WTC11 (cell line): ENCODE data around the gene IL11RA. TPM values are rescaled to one million over a fixed set of nuclear protein-coding genes. Genes with fewer than 3 reads are reported as not detected.

Experiments
- ATAC-seq: fragments of 200-7000 bp; cut with Tn5 transposase; 2 replicates; pipeline ENCODE4 v1.10.0; 2021; ENCODE audit warnings: mild to moderate bottlenecking, moderate library complexity
- CTCF ChIA-PET: fragments of 300-600 bp; sonication (Branson Sonifier 250); formaldehyde crosslinking; loops from one replicate; lab custom pipeline; 2021; ENCODE audit warnings: antibody characterized with exemption; lab: Charles Lee
- POLR2A ChIA-PET: fragments of 350-600 bp; sonication (Branson Sonifier 250); formaldehyde crosslinking; loops from one replicate; lab custom pipeline; 2021; ENCODE audit warnings: antibody characterized with exemption; lab: Charles Lee
- DNase-seq: peaks from one replicate; pipeline ENCODE4 v3.0.0; 2021; ENCODE audit warnings: low spot score
- H3K27ac Mint-ChIP-seq: 2 replicates; pipeline ENCODE4 v1.8.0; 2021; ENCODE audit warnings: mixed read lengths
- H3K27me3 Mint-ChIP-seq: 2 replicates; pipeline ENCODE4 v1.8.0; 2021; ENCODE audit warnings: low read depth, mild to moderate bottlenecking, moderate library complexity, mixed read lengths
- H3K36me3 Mint-ChIP-seq: 2 replicates; pipeline ENCODE4 v1.8.0; 2021; ENCODE audit warnings: mixed read lengths
- H3K4me1 Mint-ChIP-seq: 2 replicates; pipeline ENCODE4 v1.8.0; 2022; ENCODE audit warnings: mixed read lengths
- H3K4me3 Mint-ChIP-seq: 2 replicates; pipeline ENCODE4 v1.8.0; 2021; ENCODE audit warnings: mild to moderate bottlenecking, moderate library complexity, mixed read lengths
- H3K9me3 Mint-ChIP-seq: 2 replicates; pipeline ENCODE4 v1.8.0; 2021; ENCODE audit warnings: mixed read lengths
- CDX4 ChIP-seq: fragments of 250-450 bp; sonication (Bioruptor Pico); IDR thresholded peaks from 2 replicates; pipeline ENCODE4 v1.9.0; 2021; ENCODE audit warnings: moderate library complexity, mild to moderate bottlenecking, inconsistent platforms, borderline replicate concordance
- CREM ChIP-seq: sonication (generic); formaldehyde crosslinking; IDR thresholded peaks from 2 replicates; pipeline ENCODE4 v1.8.1; 2022; ENCODE audit warnings: mild to moderate bottlenecking, missing genetic modification reagents, moderate library complexity
- ETV6 ChIP-seq: sonication (generic); formaldehyde crosslinking; IDR thresholded peaks from 2 replicates; pipeline ENCODE4 v1.8.1; 2022; ENCODE audit warnings: mild to moderate bottlenecking, missing genetic modification reagents
- GABPB1 ChIP-seq: sonication (generic); formaldehyde crosslinking; IDR thresholded peaks from 2 replicates; pipeline ENCODE4 v1.8.1; 2023; ENCODE audit warnings: mild to moderate bottlenecking, missing genetic modification reagents
- HMGA2 ChIP-seq: fragments of 250-450 bp; sonication (Bioruptor Pico); IDR thresholded peaks from 2 replicates; pipeline ENCODE4 v1.4.0; 2021; ENCODE audit warnings: mild to moderate bottlenecking, moderate library complexity
- MXD4 ChIP-seq: fragments of 250-450 bp; sonication (Bioruptor Pico); IDR thresholded peaks from 2 replicates; pipeline ENCODE4 v1.8.0; 2021; ENCODE audit warnings: mild to moderate bottlenecking, moderate library complexity, borderline replicate concordance
- MYBL2 ChIP-seq: sonication (generic); formaldehyde crosslinking; IDR thresholded peaks from 2 replicates; pipeline ENCODE4 v1.8.1; 2023; ENCODE audit warnings: mild to moderate bottlenecking, moderate library complexity, missing genetic modification reagents
- NFATC4 ChIP-seq: fragments of 250-450 bp; sonication (Bioruptor Pico); IDR thresholded peaks from 2 replicates; pipeline ENCODE4 v1.9.0; 2021; ENCODE audit warnings: mild to moderate bottlenecking
- NFE2L1 ChIP-seq: sonication (generic); formaldehyde crosslinking; IDR thresholded peaks from 2 replicates; pipeline ENCODE4 v1.8.1; 2023; ENCODE audit warnings: missing genetic modification reagents
- NR3C1 ChIP-seq: sonication (generic); formaldehyde crosslinking; conservative IDR thresholded peaks from 2 replicates; pipeline ENCODE4 v1.8.1; 2023; ENCODE audit warnings: low read depth, mild to moderate bottlenecking, missing genetic modification reagents
- RORB ChIP-seq: fragments of 250-450 bp; sonication (Bioruptor Pico); IDR thresholded peaks from 2 replicates; pipeline ENCODE4 v1.9.0; 2021; ENCODE audit warnings: mild to moderate bottlenecking
- SMAD3 ChIP-seq: sonication (generic); formaldehyde crosslinking; IDR thresholded peaks from 2 replicates; pipeline ENCODE4 v1.8.0; 2022; ENCODE audit warnings: missing genetic modification reagents, mild to moderate bottlenecking, borderline replicate concordance
- TEAD4 ChIP-seq: sonication (generic); formaldehyde crosslinking; IDR thresholded peaks from 2 replicates; pipeline ENCODE4 v1.8.0; 2022; ENCODE audit warnings: mild to moderate bottlenecking, missing genetic modification reagents
- USF1 ChIP-seq: sonication (generic); formaldehyde crosslinking; IDR thresholded peaks from 2 replicates; pipeline ENCODE4 v1.8.0; 2022; ENCODE audit warnings: mild to moderate bottlenecking, missing genetic modification reagents
- ZNF121 ChIP-seq: sonication (generic); formaldehyde crosslinking; IDR thresholded peaks from 2 replicates; pipeline ENCODE4 v1.8.0; 2023; ENCODE audit warnings: missing genetic modification reagents
- ZNF232 ChIP-seq: sonication (generic); formaldehyde crosslinking; IDR thresholded peaks from 2 replicates; pipeline ENCODE4 v1.8.0; 2022; ENCODE audit warnings: mild to moderate bottlenecking, missing genetic modification reagents
- ZNF416 ChIP-seq: fragments of 250-450 bp; sonication (Bioruptor Pico); IDR thresholded peaks from 2 replicates; pipeline ENCODE4 v1.9.0; 2021; ENCODE audit warnings: mild to moderate bottlenecking, inconsistent platforms
- ZSCAN18 ChIP-seq: fragments of 250-450 bp; sonication (Bioruptor Pico); IDR thresholded peaks from 2 replicates; pipeline ENCODE4 v2.1.2; 2022; ENCODE audit warnings: mild to moderate bottlenecking, moderate library complexity
- total RNA-seq: library from RNA; stranded (reverse); gene quantifications from 3 replicates; pipeline ENCODE4 v1.2.3, GENCODE V29; 2021
- TF ChIP-seq, protein P1 (sequence below): sonication (generic); formaldehyde crosslinking; IDR thresholded peaks from 2 replicates; pipeline ENCODE4 v1.8.0; 2022; ENCODE audit warnings: mild to moderate bottlenecking, missing genetic modification reagents
- TF ChIP-seq, protein P2 (sequence below): sonication (generic); formaldehyde crosslinking; IDR thresholded peaks from 2 replicates; pipeline ENCODE4 v1.8.1; 2022; ENCODE audit warnings: low read depth, missing genetic modification reagents, borderline replicate concordance
- TF ChIP-seq, protein P3 (sequence below): sonication (generic); formaldehyde crosslinking; IDR thresholded peaks from 2 replicates; pipeline ENCODE4 v1.8.0; 2022; ENCODE audit warnings: missing genetic modification reagents
- TF ChIP-seq, protein P4 (sequence below): sonication (generic); formaldehyde crosslinking; IDR thresholded peaks from 2 replicates; pipeline ENCODE4 v1.8.0; 2022; ENCODE audit warnings: mild to moderate bottlenecking, missing genetic modification reagents

IL11RA gene
- total RNA-seq, 1 experiment from 2014 or later: 8.6 TPM

DNA sequence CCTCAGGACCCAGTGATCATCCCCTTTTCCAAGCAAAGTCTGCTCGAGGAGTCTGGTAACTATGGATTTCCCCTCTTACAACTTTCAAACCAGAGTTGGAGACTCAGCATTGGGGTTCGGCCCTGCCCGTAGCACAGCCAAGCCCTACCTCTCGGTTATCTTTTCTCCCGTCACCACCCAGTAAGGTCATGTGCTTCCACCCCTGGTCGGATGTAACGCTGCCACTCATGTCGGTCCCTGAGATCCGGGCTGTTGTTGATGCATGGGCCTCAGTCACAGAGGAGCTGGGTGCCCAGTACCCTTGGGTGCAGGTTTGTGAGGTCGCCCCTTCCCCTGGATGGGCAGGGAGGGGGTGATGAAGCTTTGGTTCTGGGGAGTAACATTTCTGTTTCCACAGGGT, 4.3 kb upstream of the IL11RA start:
- H3K36me3 Mint-ChIP-seq: peaks cover 18% of the 10 kb centered on the region
- H3K27me3 Mint-ChIP-seq: no peaks in the 10 kb centered on the region
- H3K4me3 Mint-ChIP-seq: peak overlapping the region; percentile 85
- ChIA-PET POLR2A (interaction anchor here (2.2 to 2.5 kb wide), 2 partner anchors 10 to 17 kb away, joined by 11 to 25 read pairs; partner anchors contain the start of gene SIGMAR1), CTCF (interaction anchor here (1.4 to 5.6 kb wide), 6 partner anchors 12 to 244 kb away, joined by 5 to 94 read pairs (median 8); partner anchors contain the start of genes DCTN3 and SIGMAR1)
- no peak overlapping the region for H3K27ac Mint-ChIP-seq
- ATAC-seq (no peak), DNase-seq (no peak)
- TF ChIP-seq, protein P1, sequence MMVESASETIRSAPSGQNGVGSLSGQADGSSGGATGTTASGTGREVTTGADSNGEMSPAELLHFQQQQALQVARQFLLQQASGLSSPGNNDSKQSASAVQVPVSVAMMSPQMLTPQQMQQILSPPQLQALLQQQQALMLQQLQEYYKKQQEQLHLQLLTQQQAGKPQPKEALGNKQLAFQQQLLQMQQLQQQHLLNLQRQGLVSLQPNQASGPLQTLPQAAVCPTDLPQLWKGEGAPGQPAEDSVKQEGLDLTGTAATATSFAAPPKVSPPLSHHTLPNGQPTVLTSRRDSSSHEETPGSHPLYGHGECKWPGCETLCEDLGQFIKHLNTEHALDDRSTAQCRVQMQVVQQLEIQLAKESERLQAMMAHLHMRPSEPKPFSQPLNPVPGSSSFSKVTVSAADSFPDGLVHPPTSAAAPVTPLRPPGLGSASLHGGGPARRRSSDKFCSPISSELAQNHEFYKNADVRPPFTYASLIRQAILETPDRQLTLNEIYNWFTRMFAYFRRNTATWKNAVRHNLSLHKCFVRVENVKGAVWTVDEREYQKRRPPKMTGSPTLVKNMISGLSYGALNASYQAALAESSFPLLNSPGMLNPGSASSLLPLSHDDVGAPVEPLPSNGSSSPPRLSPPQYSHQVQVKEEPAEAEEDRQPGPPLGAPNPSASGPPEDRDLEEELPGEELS (CRISPR knock-in tag): no peak
- TF ChIP-seq ETV6 (CRISPR knock-in tag): no peak
- TF ChIP-seq NR3C1 (CRISPR knock-in tag): no peak
- no peak for TF ChIP-seq USF1 (CRISPR knock-in tag)
- no peak for TF ChIP-seq ZNF232 (CRISPR knock-in tag)
- TF ChIP-seq, protein P2, sequence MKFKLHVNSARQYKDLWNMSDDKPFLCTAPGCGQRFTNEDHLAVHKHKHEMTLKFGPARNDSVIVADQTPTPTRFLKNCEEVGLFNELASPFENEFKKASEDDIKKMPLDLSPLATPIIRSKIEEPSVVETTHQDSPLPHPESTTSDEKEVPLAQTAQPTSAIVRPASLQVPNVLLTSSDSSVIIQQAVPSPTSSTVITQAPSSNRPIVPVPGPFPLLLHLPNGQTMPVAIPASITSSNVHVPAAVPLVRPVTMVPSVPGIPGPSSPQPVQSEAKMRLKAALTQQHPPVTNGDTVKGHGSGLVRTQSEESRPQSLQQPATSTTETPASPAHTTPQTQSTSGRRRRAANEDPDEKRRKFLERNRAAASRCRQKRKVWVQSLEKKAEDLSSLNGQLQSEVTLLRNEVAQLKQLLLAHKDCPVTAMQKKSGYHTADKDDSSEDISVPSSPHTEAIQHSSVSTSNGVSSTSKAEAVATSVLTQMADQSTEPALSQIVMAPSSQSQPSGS (CRISPR knock-in tag): no peak
- no peak for TF ChIP-seq SMAD3 (CRISPR knock-in tag)
- TF ChIP-seq CREM: no peak
- no peak for TF ChIP-seq HMGA2 (CRISPR knock-in tag)
- TF ChIP-seq RORB (CRISPR knock-in tag): no peak
- no peak for TF ChIP-seq ZSCAN18 (CRISPR knock-in tag)
- no peak for TF ChIP-seq MXD4 (CRISPR knock-in tag)
- no peak for TF ChIP-seq ZNF416 (CRISPR knock-in tag)
- H3K9me3 Mint-ChIP-seq: no peaks in the 10 kb centered on the region
- peaks cover 44% of the 10 kb centered on the region for H3K4me1 Mint-ChIP-seq

DNA sequence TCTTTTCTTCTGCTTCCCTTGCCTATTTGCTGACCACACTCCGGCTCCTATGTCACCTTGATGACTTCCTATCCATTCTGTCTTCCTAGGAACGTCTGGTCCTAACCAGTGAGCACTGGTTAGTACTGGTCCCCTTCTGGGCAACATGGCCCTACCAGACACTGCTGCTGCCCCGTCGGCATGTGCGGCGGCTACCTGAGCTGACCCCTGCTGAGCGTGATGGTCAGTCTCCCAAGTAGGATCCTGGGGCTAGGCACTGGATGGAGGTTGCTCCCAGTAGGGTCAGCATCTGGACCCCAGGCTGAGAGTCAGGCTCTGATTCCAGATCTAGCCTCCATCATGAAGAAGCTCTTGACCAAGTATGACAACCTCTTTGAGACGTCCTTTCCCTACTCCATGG, 3.3 kb upstream of the IL11RA start:
- CTCF ChIA-PET: interaction anchor here (4.9 to 5.6 kb wide), 2 partner anchors 13 to 16 kb away, joined by 56 to 94 read pairs; partner anchors contain the start of gene SIGMAR1
- H3K4me3 Mint-ChIP-seq: peak overlapping the region; percentile 18; the same call in 1 of the 2 replicates
- ATAC-seq (no peak), DNase-seq (no peak)
- H3K4me1 Mint-ChIP-seq: peaks cover 53% of the 10 kb centered on the region
- POLR2A ChIA-PET: no interaction called here
- H3K36me3 Mint-ChIP-seq: peaks cover 18% of the 10 kb centered on the region
- H3K27ac Mint-ChIP-seq: no peak overlapping the region
- H3K27me3 Mint-ChIP-seq: no peaks in the 10 kb centered on the region
- H3K9me3 Mint-ChIP-seq: no peaks in the 10 kb centered on the region
- no peak for TF ChIP-seq TEAD4 (CRISPR knock-in tag)
- no peak for TF ChIP-seq RORB (CRISPR knock-in tag)
- TF ChIP-seq GABPB1: no peak
- no peak for TF ChIP-seq NFE2L1 (CRISPR knock-in tag)
- TF ChIP-seq, protein P3, sequence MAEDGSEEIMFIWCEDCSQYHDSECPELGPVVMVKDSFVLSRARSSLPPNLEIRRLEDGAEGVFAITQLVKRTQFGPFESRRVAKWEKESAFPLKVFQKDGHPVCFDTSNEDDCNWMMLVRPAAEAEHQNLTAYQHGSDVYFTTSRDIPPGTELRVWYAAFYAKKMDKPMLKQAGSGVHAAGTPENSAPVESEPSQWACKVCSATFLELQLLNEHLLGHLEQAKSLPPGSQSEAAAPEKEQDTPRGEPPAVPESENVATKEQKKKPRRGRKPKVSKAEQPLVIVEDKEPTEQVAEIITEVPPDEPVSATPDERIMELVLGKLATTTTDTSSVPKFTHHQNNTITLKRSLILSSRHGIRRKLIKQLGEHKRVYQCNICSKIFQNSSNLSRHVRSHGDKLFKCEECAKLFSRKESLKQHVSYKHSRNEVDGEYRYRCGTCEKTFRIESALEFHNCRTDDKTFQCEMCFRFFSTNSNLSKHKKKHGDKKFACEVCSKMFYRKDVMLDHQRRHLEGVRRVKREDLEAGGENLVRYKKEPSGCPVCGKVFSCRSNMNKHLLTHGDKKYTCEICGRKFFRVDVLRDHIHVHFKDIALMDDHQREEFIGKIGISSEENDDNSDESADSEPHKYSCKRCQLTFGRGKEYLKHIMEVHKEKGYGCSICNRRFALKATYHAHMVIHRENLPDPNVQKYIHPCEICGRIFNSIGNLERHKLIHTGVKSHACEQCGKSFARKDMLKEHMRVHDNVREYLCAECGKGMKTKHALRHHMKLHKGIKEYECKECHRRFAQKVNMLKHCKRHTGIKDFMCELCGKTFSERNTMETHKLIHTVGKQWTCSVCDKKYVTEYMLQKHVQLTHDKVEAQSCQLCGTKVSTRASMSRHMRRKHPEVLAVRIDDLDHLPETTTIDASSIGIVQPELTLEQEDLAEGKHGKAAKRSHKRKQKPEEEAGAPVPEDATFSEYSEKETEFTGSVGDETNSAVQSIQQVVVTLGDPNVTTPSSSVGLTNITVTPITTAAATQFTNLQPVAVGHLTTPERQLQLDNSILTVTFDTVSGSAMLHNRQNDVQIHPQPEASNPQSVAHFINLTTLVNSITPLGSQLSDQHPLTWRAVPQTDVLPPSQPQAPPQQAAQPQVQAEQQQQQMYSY: no peak
- TF ChIP-seq CDX4 (CRISPR knock-in tag): no peak
- no peak for TF ChIP-seq ZNF121
- TF ChIP-seq USF1 (CRISPR knock-in tag): no peak
- TF ChIP-seq NFATC4 (CRISPR knock-in tag): no peak
- TF ChIP-seq, protein P4, sequence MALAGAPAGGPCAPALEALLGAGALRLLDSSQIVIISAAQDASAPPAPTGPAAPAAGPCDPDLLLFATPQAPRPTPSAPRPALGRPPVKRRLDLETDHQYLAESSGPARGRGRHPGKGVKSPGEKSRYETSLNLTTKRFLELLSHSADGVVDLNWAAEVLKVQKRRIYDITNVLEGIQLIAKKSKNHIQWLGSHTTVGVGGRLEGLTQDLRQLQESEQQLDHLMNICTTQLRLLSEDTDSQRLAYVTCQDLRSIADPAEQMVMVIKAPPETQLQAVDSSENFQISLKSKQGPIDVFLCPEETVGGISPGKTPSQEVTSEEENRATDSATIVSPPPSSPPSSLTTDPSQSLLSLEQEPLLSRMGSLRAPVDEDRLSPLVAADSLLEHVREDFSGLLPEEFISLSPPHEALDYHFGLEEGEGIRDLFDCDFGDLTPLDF (CRISPR knock-in tag): no peak
- TF ChIP-seq ZNF232 (CRISPR knock-in tag): no peak
- TF ChIP-seq MYBL2 (CRISPR knock-in tag): no peak
